Dedifferentiated amniotic fluid mesenchymal stem cell (primary cell): ENCODE measurements around the gene PDLIM5.
A peak's percentile ranks its signal among the peaks of the same experiment; 100 is the strongest.
"Not testable (repeated sequence)": the region's sequence is repeated elsewhere in the genome, so short reads cannot be mapped to it uniquely, and the experiment has no call there.

Experiments used
- DNase-seq: peaks from one replicate; pipeline ENCODE4 v3.0.0-alpha.2; 2016; ENCODE audit errors: extremely low spot score

Gene PDLIM5

DNA sequence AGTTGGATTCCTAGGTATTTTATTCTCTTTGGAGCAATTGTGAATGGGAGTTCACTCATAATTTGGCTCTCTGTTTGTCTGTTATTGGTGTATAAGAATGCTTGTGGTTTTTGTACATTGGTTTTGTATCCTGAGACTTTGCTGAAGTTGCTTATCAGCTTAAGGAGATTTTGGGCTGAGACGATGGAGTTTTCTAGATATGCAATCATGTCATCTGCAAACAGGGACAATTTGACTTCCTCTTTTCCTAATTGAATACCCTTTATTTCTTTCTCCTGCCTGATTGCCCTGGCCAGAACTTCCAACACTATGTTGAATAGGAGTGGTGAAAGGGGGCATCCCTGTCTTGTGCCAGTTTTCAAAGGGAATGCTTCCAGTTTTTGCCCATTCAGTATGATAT, 105.9 kb downstream of the PDLIM5 start:
- not testable (repeated sequence) for DNase-seq

GRCh38 chr4:94558392-94558904, 106.7 kb downstream of the PDLIM5 start:
- DNase-seq, result no peak

DNA sequence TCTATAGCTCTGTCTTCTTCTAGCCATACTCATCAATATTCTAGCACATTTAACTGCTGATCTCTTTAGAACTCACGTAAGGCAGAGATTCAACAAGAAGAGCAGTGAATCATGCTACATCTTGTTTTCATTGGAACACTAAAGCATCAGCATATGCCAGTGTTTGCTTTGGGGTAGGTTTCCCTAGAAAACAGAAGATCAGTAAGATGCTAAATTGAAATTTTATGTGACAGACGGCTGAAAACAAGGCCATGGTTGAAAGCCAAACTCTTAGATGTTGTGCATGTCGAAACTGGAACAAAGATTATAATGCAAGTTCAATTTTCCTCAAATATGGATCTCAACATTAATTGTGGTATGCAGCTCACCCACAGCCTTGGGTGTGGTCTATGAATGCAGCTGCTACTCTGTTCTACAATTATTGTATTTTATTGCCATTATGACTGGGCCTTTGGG, 107.6 kb downstream of the PDLIM5 start:
- peak; percentile 72 for DNase-seq

DNA sequence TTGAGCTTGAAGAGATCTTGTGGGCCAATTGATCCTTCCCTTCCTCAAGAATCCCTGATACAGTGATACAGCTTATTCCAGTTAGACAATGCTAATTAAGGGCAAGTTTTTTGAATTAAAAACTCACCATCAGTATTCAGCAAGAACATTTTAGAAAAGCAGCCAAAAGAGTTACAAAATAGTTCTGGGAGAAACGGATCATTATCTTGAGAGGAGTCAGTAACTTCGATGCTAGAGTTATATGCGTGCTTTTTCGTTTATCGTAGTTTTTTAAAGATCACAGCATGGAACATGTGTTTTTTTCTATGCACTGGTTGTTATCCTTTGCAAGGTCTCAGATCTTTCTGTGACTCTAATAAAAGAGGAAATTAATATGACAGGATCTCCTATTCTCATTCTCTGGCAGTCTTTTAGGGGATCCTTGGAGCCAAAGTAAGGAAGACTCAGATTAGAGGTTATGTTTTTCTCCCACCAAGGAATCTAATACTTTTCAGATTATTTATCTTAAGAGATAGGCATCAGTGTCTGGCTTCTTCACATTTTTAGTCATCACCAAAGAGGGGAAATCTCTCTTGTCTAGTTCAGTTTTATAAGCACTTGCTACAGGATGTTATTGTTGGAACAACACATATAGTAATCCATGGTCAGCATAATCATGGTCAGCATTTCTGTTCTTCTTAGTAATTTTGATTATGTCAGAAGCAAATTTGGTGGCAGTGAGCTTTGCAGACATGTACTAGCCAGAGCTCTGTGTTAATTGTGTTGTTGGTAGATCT, 109.7 kb downstream of the PDLIM5 start:
- peak; percentile 50 for DNase-seq

GRCh38 chr4:94562285-94562684, 110.5 kb downstream of the PDLIM5 start:
- DNase-seq, result no peak

- no peak for DNase-seq
These were observed 112.5 kb downstream of the PDLIM5 start for GRCh38 chr4:94564252-94564651.

DNA sequence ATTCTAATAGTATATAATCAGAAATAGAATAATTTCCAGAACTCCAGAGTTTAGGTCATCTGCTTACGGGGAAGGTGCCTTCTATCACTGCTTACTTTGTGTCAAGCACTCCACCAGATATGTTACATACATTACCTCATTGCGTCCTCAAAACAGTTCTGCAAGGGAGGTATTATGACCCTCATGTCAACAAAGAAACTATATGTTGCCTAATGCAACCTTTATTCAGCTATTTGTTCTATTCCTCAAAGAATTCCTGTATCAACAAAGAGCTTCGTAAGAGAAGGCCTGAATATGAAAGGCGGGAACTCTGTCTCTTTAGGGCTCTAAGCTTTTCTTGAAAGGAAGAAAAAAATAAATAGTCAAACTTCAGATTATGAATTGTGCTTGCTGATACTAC, 114.7 kb downstream of the PDLIM5 start:
- no peak for DNase-seq

DNA sequence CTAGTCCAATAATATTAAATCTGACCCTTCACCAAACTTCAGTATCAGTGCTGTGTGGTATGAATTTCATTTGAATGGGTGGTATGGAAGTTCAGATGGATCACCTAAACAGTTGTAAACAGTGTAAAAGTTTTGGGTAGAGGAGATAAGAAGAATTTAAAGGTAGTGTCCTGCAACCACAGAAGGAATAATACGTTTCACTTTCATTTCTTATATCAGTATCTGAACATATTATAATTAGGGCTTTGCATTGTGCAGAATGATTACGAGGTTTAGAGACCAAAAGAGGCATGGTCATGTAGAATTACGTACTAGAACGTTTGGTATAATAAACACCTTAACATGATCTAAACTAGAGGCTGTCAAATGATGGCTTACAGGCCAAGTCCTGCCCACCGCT, 116.1 kb downstream of the PDLIM5 start:
- DNase-seq, result no peak

DNA sequence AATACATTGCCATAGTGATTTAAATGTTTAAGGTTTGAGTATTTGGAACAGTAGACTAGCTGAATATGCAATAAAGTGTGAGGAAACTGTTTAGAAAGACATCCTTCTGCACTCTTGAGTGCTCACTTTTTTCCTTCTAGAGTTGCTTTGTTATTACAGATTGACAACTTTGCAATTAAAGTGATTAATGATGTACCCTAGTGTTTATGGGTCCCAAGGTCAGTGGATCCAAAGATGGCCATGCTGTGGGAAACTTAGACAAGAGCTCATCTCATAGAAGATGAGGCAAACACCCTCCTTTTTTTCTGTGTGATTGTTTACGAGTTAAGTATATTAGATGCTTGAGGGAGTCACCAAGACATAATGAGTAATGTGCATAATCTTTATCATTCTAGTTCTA, 118.8 kb downstream of the PDLIM5 start:
- DNase-seq, result no peak

- no peak for DNase-seq
These were observed 119.6 kb downstream of the PDLIM5 start for GRCh38 chr4:94571298-94571697.

DNA sequence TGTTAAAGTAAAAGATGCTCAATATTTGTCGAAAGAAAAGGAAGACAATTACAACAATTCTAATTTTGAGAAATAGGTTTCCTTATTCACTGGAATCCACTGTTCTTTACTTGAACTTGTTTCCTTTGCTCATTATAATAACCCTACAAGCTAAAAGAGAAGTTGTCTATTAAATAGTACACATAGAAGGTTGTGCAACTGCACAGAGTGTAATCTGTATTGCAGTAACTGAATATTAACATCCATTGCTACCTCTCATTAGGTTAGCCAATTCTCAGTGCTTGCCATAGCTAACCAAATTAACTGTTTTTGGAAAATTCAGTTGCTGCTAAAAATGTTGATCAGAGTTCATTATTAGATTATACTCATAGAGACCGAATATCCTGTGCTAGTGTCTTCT, 120.0 kb downstream of the PDLIM5 start:
- no peak for DNase-seq

DNA sequence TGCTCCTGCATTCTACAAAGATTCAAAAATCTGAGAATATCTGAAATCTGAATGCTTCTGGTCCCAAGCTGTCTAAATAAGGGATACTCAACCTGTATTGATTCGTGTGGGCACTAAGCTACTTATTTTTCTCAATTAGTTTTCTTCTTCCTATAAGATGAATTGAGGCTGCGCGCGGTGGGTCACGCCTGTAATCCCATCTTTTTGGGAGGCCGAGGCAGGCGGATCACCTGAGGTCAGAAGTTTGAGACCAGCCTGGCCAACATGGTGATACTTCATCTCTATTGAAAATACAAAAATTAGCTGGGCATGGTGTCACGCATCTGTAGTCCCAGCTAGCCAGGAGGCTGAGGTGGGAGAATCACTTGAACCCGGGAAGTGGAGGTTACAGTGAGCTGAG, 122.3 kb downstream of the PDLIM5 start:
- no peak for DNase-seq

GRCh38 chr4:94574616-94575015, 122.9 kb downstream of the PDLIM5 start:
- no peak for DNase-seq

DNA sequence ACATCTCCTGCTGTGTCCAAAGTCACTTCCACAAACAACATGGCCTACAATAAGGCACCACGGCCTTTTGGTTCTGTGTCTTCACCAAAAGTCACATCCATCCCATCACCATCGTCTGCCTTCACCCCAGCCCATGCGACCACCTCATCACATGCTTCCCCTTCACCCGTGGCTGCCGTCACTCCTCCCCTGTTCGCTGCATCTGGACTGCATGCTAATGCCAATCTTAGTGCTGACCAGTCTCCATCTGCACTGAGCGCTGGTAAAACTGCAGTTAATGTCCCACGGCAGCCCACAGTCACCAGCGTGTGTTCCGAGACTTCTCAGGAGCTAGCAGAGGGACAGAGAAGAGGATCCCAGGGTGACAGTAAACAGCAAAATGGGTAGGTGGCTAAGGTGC, 123.9 kb downstream of the PDLIM5 start:
- no peak for DNase-seq

DNA sequence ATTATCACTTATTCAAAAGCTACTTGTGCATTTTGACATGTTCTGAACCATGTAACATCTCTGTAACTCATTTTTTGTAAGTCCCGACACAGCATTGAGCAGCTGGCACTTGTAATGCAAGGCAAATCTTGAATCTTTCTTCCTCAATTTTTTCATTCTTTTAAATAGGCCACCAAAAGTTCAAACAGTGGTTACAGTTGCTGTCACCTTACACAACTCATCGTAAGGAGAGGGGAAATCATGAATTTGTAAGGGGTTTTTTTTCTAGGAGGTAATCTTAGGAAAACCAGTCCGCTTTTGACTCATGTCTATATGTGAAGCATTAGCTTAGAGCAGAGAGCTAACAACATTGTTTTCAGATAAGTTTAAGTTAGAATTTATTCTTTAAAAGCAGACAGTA, 124.5 kb downstream of the PDLIM5 start:
- no peak for DNase-seq

DNA sequence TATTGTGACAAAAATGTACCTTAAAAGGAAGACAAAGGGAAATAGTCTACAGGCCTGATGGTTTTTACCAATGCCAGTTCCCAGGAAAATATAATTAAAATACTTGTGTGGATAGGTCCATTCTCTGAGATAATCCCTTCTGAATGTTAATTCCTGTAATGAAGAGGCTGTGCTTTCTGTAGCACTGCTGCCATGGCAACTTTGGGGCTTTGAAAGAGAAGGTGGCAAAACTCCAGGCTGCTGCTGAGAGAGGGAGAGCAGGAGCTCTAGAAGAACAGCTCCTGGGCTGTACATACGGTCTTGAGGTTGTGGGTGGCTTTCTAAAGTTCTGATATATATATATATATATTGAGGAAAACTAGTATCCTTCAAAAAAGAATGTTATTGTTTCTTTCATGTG, 125.4 kb downstream of the PDLIM5 start:
- DNase-seq, result peak; percentile 50

GRCh38 chr4:94578195-94578594, 126.5 kb downstream of the PDLIM5 start:
- DNase-seq, result no peak

DNA sequence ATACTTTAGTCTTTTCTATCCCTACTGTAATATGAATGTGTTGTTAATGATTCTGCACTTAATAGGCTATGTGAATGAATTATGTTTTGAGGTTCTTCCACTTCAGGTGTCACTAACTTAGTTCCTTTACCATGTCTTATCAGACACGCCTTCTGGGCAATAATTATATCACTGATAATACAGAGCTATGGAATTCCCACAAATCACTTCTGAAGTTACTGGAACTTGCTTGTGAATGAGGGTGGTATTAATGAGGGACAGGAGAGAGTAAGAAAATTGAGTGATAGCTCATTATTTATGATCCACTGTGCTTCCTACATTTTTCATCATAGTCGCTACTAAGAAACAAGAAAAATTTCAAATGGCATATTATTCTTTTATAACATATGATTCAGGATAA, 130.0 kb downstream of the PDLIM5 start:
- no peak for DNase-seq

GRCh38 chr4:94582517-94582916, 130.8 kb downstream of the PDLIM5 start:
- DNase-seq, result no peak

GRCh38 chr4:94583914-94584641, 132.3 kb downstream of the PDLIM5 start:
- no peak for DNase-seq

DNA sequence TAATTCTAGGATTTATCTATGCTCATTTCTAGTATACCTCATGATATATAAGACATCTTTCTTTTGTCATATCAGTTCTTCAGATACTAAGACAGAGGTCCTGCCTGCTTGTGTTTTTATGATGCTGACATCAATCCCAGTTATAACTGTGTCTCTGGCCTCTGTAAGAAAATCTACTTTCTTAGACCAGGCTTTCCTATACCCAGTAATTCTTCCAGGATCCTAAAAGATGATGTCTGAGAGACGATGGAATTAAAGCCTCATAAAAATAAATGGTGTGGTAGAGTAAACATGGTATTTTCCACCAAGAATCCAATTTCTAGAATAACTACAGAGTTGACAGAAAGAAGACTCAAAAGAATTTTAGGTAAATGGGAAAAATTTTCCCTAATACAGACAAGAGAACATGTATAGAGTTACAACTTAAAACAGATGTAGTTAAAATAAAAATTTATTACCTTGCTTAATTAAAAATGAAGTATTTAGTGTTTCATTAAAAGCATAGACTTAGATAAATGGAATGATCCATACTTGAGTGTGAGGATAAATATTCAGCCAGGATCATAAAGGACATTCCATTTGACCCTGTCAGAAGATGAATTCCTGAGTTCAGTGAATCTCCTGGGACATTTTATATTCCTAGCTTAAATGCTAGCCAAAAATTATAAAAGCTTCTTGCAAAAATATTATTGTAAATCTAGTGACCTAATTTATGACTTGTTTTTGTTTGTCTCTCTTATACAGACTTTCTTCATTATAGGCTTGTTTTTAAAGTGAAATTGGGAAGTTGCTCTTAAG, 137.4 kb downstream of the PDLIM5 start:
- DNase-seq, result peak; percentile 33

- DNase-seq, result no peak
These were observed 138.8 kb downstream of the PDLIM5 start for GRCh38 chr4:94590493-94590892.
